Stomach (tissue), 9 donors: ENCODE data around the gene SCAF1. TPM values are rescaled to one million over a fixed set of nuclear protein-coding genes. Genes with fewer than 3 reads are reported as not detected.

Experiments used
- DNase-seq, 2 donors: peaks; one replicate each; pipeline versions ENCODE4 v3.0.0 to v3.0.0-alpha.2; 2013 to 2019
- H3K27ac ChIP-seq, 5 donors: fragments of 200-600 bp in 4 of 5; sonication (generic) in 4 of 5; one replicate each; pipeline ENCODE4 v1.5.1; 2013 to 2019; ENCODE audit warnings: mild to moderate bottlenecking in 1 of 5, moderate library complexity in 1 of 5
- H3K27me3 ChIP-seq, 3 donors: fragments of 200-600 bp; sonication (generic); one replicate each; pipeline ENCODE4 v1.5.1; 2017 to 2019; ENCODE audit warnings: mixed run types in 1 of 3
- H3K36me3 ChIP-seq, 4 donors: fragments of 200-600 bp; sonication (generic); 1 replicate in 3 of 4; 2 replicates in 1 of 4; pipeline ENCODE4 v1.5.1; 2016 to 2019
- H3K4me1 ChIP-seq, 4 donors: fragments of 200-600 bp; sonication (generic); one replicate each; pipeline ENCODE4 v1.5.1; 2016 to 2019
- H3K4me3 ChIP-seq, 4 donors: fragments of 200-600 bp; sonication (generic) in 3 of 4; one replicate each; pipeline ENCODE4 v1.5.1; 2016 to 2019; ENCODE audit warnings: mild to moderate bottlenecking in 1 of 4
- H3K9me3 ChIP-seq, 4 donors: fragments of 200-600 bp; sonication (generic); one replicate each; pipeline ENCODE4 v1.5.1; 2016 to 2019
- CTCF ChIP-seq, 7 experiments: fragments of 450-650 bp in 4 of 7; fragments of 200-600 bp in 3 of 7; sonication (generic) in 3 of 7; IDR thresholded peaks; one replicate each; pipeline ENCODE4 v1.5.1; 2016 to 2019; ENCODE audit warnings: antibody characterized with exemption in 7 of 7, control low read depth in 2 of 7, mild to moderate bottlenecking in 1 of 7
- EP300 ChIP-seq: sonication (generic); formaldehyde crosslinking; IDR thresholded peaks from one replicate; pipeline ENCODE4 v1.6.1; 2017; ENCODE audit warnings: antibody characterized with exemption
- POLR2A ChIP-seq, 4 donors: fragments of 450-650 bp; IDR thresholded peaks; one replicate each; pipeline ENCODE4 v1.6.1; 2016; ENCODE audit warnings: antibody characterized with exemption in 4 of 4, control low read depth in 2 of 4, mild to moderate bottlenecking in 1 of 4, moderate library complexity in 1 of 4
- POLR2AphosphoS5 ChIP-seq, 3 donors: sonication (generic); formaldehyde crosslinking; IDR thresholded peaks; one replicate each; pipeline ENCODE4 v1.6.1; 2016; ENCODE audit warnings: antibody characterized with exemption in 3 of 3
- WGBS, 5 donors: extraction: QIAGEN DNeasy Blood & Tissue Kit in 3 of 5; methylation state at CpG; one replicate each; pipeline versions ENCODE4 v1.1.5 to v1.1.7; 2013 to 2018; 5-methylcytosine and 5-hydroxymethylcytosine counted together
- intact Hi-C: fragments of 100-400 bp; cut with DNase I; formaldehyde crosslinking; loops from one replicate; pipeline ENCODE4 v1.15.1; 2023; ENCODE audit warnings: low total_unique reads
- polyA plus RNA-seq, 3 donors: library from polyadenylated mRNA; stranded (reverse); fragments of 200-250 nt; gene quantifications; one replicate each; pipeline ENCODE4 v1.2.3, GENCODE V29; 2013
- total RNA-seq, 5 donors: library from RNA; depleted of rRNA; stranded (reverse); fragments of >200 nt; gene quantifications; one replicate each; pipeline versions ENCODE4 v1.1.0 to v1.2.3, GENCODE V29; 2014 to 2016
- donor health status: healthy with polysubstance abuse.
- donor health status: Bipolar disorder and iron deficiency.
- donor health status: healthy.

Gene SCAF1
- total and polyA plus RNA-seq, 8 donors = 8.3 to 41.7 (median 19.7) TPM

- Histone ChIP-seq H3K4me1 (peaks cover 7 to 11% (median 9%) of the 10 kb centered on the region in 4 donors), H3K9me3 (no peaks in the 10 kb centered on the region), H3K36me3 (peaks cover 89 to 97% (median 94%) of the 10 kb centered on the region in 4 donors), H3K27ac (no peak overlapping the region), H3K27me3 (no peaks in the 10 kb centered on the region), H3K4me3 (no peak overlapping the region)
- intact Hi-C loops = no loop called here
- 86 to 95% (median 92%) methylated on average over 3 to 12 of the region's 12 CpGs for WGBS, 5 donors
- TF ChIP-seq CTCF (IDR thresholded peaks at IDR 0.05) (no peak), POLR2A (IDR thresholded peaks at IDR 0.05) (no peak), POLR2AphosphoS5 (IDR thresholded peaks at IDR 0.05) (no peak), EP300 (no peak)
- no peak for DNase-seq
Measured at GRCh38 chr19:49658566-49659442, 16.8 kb downstream of the SCAF1 start.

DNA sequence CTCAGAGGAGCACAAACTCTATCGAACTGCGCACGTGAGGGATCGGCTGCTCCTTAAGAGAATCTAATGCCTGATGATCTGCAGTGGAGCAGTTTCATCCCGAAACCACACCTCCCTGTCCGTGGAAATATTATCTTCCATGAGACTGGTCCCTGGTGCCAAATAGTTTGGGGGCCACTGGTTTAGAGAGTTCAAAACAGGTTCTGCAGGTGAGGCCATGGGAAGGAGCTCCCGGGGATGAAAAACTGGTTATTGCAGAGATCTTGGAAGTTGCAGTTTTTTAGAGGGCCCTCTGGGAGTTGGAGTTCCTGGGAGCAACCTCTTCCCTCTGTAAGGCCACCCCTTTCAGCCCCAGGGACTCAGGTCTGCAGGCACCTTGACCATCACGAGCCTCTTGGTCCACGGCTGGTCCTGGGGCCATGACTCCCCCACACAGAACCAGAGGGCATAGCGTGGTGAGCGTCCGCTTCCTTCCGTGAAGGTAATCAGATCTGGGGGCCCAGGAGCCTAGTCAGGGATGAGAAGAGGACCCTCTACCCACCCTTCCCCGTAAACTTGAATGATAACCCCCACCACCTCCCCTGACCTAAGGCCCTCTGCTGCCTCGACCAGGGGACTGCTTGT, 18.4 kb downstream of the SCAF1 start:
- intact Hi-C loops = no loop called here
- WGBS, 5 donors = 82 to 87% (median 84%) methylated on average over 15 of the region's 15 CpGs
- no peak for DNase-seq
- no peak for TF ChIP-seq CTCF (IDR thresholded peaks at IDR 0.05)
- no peak for TF ChIP-seq EP300
- TF ChIP-seq POLR2A (IDR thresholded peaks at IDR 0.05) = no peak
- no peak for TF ChIP-seq POLR2AphosphoS5 (IDR thresholded peaks at IDR 0.05)
- no peak overlapping the region for H3K4me3 ChIP-seq
- peaks cover 74 to 80% (median 78%) of the 10 kb centered on the region in 4 donors for H3K36me3 ChIP-seq
- H3K27ac ChIP-seq = no peak overlapping the region
- H3K9me3 ChIP-seq = no peaks in the 10 kb centered on the region
- peaks cover 13 to 23% (median 17%) of the 10 kb centered on the region in 4 donors for H3K4me1 ChIP-seq
- H3K27me3 ChIP-seq = no peaks in the 10 kb centered on the region

GRCh38 chr19:49662011-49662410, 20.0 kb downstream of the SCAF1 start:
- Histone ChIP-seq H3K4me3 (no peak overlapping the region), H3K9me3 (no peaks in the 10 kb centered on the region), H3K27ac (no peak overlapping the region), H3K36me3 (peaks cover 58 to 65% (median 62%) of the 10 kb centered on the region in 4 donors), H3K4me1 (peaks cover 22 to 33% (median 28%) of the 10 kb centered on the region in 4 donors), H3K27me3 (no peaks in the 10 kb centered on the region)
- WGBS, 5 donors = 80 to 96% (median 93%) methylated on average over 2 to 16 of the region's 16 CpGs
- TF ChIP-seq CTCF (IDR thresholded peaks at IDR 0.05) (no peak), POLR2A (IDR thresholded peaks at IDR 0.05) (no peak), EP300 (no peak), POLR2AphosphoS5 (IDR thresholded peaks at IDR 0.05) (no peak)
- no peak for DNase-seq
- intact Hi-C loops = no loop called here

- no peak for DNase-seq
- Histone ChIP-seq H3K4me1 (peaks cover 22 to 36% (median 31%) of the 10 kb centered on the region in 4 donors), H3K27ac (peak overlapping the region in 3 of 5 donors; percentile 92 to 96 (median 93)), H3K9me3 (no peaks in the 10 kb centered on the region), H3K4me3 (peak overlapping the region in 1 of 4 donors; percentile 88), H3K36me3 (peaks cover 46 to 57% (median 51%) of the 10 kb centered on the region in 4 donors), H3K27me3 (no peaks in the 10 kb centered on the region)
- intact Hi-C loops = no loop called here
- WGBS, 5 donors = 87 to 93% (median 89%) methylated on average over 12 of the region's 12 CpGs
- no peak for TF ChIP-seq POLR2A (IDR thresholded peaks at IDR 0.05)
- TF ChIP-seq EP300 = no peak
- TF ChIP-seq POLR2AphosphoS5 (IDR thresholded peaks at IDR 0.05) = no peak
- TF ChIP-seq CTCF (IDR thresholded peaks at IDR 0.05) = no peak
Measured at GRCh38 chr19:49663224-49663623, 21.2 kb downstream of the SCAF1 start.
